Measurements from ENCODE around the gene GRAMD1B.

GRCh38 chr11:123427405-123427804 is 2.7 kb upstream of the GRAMD1B start:
- TF ChIP-seq CTCF (IDR thresholded peaks at IDR 0.05) (no peak), POLR2A (IDR thresholded peaks at IDR 0.05) (no peak)
